Kidney glomerular epithelial cell (primary cell): ENCODE measurements around the gene STXBP5.
"Not testable (repeated sequence)": the region's sequence is repeated elsewhere in the genome, so short reads cannot be mapped to it uniquely, and the experiment has no call there.

Source experiments
- DNase-seq: peaks from one replicate; lab custom pipeline; 2025; lab: John Stamatoyannopoulos, UW

The STXBP5 gene

DNA sequence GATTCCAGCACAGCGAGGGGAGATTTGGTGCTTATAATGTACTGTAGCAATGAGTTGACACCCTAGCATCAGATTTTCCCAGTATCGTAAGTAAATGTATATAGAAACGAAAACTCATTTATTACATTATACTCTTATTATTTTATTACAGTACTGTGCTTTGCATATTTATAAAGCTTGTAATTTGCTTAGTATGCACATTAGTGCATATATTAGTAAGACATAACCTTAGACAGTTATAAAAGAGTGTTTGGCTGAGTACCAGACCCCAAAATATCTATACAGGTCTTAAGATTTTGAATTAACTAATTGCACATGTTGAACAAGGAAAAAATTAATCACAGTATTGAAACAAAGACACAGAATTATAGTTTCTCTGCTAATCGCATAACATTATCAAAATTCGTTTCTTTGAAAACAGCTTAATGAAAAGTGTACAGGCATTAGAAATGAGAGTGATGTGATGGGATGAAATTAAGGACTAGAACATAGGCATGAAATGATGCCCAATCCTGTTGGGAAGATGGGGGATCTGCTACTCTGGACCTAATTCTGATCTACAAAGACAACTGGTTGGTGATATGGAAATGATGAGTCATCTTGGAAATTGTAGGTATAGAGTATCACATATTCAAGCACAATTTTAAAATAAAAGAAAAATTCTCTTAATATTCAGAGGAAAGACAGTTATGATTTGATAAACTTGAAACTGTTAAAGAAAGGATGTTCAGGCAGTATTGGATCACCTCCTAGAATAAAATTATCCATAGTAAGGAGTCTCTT is 42.8 kb downstream of the STXBP5 start:
- no peak for DNase-seq

DNA sequence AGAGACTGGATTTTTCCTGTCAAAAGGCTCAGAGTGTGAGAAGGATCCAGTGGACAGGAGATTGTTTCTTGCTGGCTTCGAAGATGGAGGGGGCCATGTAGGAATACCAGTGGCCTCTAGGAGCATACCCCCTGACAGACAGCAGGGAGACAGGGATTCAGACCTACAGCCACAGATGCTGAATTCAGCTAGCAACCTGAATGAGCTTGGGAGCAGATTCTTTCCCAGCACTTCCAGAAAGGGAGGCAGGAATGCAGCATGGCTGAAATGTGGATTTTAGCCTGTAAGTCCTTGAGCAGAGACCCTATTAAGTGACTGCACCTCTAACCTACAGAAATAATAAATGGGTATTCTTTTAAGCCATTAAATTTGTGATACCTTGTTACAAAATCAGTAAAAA is 44.6 kb downstream of the STXBP5 start:
- DNase-seq = no peak

DNA sequence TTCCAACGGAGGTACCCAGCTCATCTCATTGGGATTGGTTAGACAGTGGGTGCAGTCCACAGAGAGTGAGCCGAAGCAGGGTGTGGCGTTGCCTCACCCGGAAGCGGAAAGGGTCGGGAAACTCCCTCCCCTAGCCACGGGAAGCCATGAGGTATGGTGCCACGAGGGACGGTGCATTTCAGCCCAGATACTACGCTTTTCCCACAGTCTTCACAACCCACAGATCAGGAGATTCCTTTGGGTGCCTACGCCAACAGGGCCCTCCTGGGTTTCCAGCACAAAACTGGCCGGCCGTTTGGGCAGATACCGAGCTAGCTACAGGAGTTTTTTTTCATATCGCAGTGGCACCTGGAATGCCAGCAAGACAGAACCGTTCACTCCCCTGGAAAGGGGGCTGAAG is 46.9 kb downstream of the STXBP5 start:
- DNase-seq = no peak

DNA sequence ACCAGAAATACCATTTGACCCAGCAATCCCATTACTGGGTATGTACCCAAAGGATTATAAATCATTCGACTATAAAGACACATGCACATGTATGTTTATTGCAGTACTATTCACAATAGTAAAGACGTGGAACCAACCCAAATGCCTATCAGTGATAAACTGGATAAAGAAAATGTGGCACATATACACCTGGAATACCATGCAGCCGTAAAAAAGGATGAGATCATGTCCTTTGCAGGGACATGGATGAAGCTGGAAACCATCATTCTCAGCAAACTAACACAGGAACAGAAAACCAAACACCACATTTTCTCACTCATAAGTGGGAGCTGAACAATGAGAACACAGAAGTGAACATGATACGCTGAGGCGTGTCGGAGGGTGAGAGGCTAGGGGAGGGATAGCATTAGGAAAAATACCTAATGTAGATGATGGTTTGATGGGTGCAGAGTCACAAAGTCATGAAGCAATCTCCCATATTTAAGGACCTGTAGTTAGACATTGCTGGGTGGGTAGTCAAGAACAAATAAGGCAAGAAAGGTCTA is 50.8 kb downstream of the STXBP5 start:
- DNase-seq = not testable (repeated sequence)

DNA sequence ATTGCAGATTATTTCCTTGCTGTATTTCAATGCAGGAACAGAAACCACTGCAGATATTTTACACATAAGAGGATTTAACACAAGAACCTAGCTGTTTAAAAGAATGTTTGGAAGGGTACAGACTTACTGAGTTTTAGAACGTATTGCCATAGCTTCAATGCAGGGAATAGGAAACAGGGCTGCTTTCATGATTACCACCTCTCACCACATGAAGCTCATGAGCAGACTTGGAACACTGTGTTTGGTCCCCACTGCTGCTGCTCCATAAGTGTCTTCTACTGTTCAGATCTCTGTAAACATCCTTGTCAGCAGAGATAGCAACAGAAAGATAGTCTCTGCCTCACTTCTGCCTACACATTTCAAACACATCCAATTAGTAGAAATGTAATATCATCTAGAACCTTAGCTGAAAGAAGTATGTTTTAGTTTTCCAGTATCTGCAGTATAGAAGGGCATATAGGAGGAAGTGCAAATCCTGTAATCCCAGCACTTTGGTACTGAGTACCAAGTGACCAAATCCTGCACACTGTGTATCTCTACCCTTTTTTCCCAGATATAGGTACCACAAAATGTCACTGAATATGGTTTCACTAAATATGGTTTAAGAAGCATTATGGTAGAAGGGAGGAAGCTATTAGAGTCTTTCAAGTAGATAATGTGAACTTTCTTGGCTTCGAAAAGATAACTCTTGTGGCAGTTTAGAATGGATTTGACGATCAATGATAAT is 51.9 kb downstream of the STXBP5 start:
- no peak for DNase-seq

DNA sequence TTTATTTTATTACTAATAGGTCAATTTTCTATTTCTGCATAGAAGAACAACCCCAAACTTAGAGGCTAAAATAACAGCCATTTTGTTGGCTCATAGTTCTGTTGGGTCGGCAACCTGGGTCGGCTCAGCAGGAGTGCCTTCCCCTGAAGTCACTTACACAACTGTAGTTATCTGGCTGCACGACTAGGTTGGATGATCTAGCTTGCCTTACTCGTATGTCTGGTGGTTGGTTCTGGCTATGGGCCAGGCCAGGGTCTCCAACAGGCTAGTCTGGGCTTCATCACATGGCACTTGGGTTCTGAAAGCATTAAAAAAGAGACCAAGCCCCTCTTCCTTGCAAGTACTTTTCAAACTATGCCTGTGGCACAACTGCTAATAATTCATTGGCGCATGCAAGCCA is 53.5 kb downstream of the STXBP5 start:
- no peak for DNase-seq

DNA sequence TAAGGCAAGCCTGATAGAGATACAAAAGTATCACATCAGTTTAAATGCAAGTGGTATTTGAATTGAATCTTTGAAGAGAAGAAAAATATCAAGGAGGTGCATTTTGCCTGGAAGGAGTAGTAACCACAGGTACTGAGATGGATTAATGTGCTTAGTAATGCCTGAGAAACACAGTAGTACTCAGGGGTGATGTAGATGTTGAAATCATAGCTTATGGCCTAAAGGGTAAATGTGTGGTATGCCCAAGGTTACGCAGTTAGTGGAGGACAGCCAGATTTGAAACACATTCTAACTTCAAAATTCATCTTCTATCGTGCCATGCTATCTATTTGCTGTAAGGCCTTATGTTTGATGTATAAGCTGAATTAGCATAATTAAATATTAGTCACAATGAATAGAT is 55.9 kb downstream of the STXBP5 start:
- DNase-seq = no peak

DNA sequence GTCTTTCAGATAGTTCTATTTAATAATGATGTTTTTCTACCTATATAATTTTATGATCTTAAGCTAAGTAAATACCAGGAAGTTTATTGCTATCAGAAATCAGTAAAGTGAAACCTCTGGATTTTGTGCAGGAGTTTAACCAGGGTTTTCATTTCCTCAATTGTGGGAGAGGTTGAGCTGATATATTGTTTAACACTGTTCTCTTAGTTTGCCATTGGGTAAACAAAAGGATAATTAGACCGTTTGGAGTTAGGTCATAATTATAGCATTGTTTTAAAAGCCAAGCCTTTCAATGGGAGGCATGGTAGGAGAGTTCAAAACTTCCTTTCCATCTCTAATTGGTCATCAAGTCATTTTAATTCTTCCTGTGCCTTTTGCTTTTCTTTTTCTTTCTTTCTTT is 58.7 kb downstream of the STXBP5 start:
- DNase-seq = no peak

DNA sequence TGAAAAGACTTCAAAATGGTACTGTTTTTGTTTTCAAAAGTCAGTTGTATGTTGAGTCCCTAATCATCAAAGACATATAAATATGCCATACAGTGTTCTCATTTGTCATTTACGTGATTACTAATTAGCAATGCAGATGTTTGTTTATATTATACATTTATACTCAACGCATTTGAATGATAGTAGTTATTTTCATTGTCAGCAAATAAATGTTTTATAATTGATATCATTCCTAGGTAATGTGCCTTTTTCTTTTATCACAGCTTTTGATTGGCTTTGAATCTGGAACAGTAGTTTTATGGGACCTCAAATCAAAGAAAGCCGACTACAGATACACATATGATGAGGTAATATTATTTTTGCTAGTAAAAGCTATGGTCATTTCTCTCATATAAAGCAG is 62.6 kb downstream of the STXBP5 start:
- DNase-seq = no peak

DNA sequence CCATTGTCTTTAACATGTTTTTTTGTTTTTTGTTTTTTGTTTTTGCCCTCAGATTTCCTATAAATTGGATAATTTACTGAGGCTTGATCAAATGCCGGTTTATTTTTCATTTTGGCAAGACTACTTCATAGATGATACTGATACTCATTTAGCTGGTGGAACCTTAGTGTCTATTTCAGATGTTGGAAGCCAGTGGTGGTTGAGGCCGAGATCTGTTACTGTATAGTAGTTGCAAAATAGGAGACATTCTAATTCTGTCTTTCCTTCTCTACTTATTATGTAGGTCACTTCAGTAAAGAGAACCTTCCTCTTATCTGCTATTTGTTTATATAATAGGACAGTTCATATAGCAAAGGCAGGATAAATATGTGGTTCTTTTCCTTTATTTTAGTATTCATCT is 63.4 kb downstream of the STXBP5 start:
- DNase-seq = no peak

DNA sequence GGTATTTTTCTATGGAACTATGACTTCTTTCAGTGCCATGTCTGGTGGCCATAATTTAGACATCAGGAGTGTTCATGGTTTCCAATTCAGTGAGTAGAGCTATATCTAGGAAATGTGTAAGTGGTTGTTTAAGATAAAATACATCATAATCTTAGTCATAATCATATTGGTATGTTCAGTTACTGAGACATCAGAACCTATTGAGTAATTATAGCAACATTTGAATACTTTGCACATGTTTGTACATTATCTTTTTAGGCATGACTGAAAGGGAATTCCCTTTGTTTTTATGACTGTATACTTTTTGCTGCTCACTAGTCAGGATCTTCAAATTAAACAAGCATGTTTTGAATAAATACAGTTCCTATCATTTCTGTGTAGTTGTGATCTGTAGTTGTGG is 64.0 kb downstream of the STXBP5 start:
- DNase-seq = no peak

DNA sequence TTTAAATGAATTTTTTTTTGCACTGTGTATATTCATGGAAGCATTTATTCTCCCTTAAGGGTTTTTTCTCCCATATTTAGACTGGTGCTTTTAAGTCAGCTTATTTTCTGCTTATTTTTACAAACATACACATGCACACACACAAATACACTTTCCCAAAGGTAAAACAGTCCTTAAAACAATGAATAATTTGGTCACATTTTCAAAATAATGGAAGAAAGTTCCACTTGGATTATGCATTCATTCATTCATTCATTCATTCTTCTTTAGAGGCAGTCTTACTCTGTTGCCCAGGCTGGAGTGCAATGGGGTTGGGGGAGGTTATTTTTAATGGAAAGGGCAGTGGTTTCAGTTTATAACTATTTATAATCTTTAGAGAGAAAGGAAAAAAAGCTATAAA is 69.8 kb downstream of the STXBP5 start:
- no peak for DNase-seq

DNA sequence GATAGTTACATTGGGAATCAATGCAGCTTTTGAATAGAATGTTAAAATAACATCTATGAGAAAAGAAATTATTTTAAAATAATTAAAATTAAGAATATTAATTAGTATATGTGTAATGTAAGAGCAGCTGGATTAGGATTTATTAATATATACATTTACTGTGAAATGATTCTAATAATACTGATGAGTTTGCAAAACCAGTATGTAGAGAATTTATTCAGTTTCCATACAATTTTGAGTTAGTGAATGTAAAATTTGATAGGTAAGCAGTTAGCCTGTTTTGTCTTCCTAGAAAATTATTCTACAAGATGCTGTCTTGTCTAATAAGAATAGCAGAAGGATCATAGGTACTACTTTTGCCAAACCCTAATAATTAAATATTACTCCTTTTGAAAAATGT is 70.6 kb downstream of the STXBP5 start:
- DNase-seq = no peak

DNA sequence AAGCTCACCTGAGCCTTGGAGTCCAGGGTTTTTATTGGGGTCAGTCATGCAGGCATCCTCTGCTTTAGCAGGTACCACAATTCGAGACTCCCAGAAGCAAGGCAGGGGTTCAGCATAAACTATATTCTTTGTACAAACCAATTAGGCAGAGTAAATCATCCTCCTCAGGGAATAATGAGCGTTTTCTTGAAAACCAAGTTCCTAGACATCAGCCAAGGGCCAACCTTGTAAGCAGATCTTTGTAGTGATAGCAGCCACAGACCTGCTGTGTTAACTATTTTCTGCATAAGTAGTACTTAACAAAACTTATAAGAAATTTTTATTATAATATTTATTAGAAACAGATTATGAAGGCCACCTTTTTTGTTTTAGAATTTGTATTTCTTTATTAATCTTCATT is 74.7 kb downstream of the STXBP5 start:
- no peak for DNase-seq

DNA sequence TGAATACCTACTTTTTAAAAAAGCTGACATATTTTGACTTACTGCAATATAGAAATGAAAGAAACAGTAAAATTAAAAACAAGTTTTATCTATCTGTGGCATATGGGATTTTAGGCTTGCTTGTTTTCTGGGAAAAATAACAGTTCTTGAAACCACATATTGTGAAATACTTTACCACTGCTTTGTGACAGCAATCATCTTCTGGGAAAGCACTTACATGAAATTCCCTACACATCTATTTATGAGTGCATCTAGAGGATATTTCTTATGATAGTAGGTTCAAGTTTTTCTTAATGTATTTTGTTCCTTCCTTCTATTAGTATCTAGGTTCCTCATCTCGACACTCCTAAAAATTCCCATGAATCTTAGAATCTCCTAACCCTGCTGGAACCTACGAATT is 75.2 kb downstream of the STXBP5 start:
- DNase-seq = no peak

DNA sequence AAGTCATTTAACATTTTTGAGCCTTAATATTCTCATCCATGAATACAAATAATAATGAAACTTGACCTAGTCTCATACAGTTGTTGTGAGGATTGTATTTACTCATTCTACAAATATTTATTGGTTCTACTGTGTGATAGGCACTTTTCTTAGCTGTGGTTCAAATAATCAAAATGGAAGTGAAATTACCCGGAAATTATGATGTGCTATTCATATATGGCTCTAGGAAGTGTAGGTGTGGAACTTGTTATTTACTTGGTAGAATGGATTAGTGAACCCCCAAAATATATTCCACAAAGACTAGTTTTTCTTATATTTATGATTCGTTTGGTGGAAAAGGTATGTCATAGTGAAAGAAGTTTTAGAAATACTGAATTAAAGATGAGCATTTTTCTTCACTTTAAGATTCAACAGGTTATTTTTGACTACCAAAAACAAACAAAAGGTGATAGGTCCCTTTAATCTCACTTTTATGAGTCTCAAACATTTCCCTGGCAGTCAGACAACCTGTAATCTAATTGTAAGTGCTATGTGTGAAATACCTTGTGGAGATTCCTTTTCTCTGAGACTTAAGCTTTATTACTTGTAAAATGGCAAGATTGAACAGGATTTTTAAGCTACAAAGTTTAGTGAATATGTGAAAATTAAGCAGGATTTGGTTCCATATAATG is 77.8 kb downstream of the STXBP5 start:
- DNase-seq = no peak

DNA sequence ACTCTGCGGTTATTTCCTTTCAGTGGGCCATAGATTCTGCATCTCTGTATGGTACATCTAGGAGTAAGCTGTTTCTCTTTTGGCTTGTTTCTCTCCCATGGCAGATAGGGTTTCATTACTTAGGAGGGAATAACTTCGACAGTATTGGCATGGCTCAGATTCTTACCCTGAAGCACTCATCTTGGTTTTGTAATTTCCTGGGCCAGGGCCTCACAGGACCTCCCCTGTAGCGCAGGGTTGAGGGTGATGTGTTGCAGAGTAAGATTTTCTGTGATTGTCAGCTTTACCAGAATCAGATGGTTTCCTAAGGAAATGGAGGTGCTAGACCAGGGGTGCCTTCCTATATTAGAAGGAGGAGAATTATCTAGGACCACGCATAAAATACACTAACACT is 78.3 kb downstream of the STXBP5 start:
- DNase-seq = no peak

DNA sequence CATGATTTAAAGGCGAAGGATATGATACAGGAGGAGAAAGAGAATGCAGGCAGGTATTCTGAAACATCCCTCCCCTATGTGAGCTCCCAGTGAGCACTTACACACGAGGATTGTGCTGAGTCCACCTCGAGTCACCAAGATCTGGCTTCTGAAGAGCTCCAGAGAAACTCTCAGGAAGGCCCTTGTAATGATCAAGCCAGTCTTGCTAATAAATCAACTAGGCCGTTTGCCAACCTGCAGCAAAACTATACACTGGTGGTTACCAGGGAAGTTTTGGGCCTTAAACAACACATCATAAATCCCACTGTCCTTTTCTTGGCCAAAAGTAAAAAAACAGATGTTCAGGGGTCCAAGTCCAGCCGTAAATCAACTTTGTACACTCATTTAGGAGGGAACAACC is 79.2 kb downstream of the STXBP5 start:
- no peak for DNase-seq

DNA sequence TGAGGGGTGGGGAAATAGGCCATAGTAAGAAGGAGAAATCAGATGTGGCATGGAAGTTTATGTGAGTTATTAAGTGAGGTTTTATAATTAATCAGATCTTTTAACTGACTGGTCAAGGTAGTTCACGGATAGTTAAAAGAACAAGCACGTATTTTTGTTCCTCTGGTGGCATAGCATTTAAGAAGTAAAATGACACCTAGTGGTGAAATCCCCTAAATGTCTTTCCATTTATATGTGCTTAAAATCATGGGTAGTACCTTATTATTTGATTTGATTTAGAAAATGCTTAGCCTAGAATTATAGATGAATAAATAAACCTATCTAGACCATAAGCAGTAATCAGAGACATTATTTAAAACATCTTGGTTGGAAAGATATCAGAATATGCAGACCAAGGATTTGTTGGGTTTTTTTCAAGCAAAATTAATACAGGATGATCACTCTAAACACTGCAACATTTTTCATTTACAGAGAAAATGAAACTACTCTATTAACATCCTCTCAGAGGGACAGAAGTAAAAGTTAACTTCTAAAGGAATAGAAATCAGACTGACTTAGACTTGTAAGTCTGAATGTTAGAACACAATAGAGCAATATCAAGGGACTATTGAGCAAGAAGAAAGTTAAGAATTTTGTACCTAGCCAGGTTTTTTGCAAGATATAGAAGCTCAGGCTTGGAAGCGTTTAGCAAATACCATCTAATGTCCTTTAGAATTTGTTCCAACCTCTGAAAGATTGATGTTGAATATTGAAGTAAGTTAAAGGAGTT is 81.1 kb downstream of the STXBP5 start:
- peak; percentile 44 for DNase-seq

DNA sequence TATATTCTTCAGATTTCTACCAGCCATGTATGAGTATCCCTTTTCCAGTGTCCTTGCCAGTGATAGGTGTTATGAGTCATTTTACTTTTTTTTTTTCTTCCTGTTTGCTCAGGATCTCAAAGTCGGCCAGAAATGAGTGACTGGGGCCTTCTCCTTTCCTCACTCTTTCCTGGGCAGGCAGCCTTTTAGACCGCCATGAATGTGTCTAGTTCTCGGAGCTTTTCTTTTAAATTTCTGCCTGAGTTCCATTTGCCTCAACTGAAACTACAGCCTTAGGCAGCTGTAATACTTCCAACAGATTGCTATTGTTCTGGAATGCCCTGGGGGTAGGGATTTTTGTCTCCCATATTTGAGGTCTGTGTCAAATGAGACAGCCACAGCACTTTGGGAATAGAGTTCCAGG is 83.7 kb downstream of the STXBP5 start:
- peak; percentile 23 for DNase-seq

DNA sequence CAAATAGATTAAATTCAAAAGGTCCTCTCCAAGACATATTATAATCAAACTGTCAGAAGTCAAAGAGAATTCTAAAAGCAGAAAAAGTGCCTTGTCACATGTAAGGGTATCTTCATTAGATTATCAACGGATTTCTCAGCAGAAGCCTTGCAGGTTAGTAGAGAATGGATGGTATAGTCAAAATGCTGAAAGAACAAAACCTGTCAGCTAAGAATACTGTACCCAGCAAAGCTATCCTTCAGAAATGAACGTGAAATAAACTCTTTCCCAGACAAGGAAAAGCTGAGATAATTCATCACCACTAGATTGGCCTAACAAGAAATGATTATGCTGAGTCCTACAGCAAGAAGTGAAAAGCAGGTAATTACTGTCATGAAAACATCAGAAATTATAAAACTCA is 92.9 kb downstream of the STXBP5 start:
- no peak for DNase-seq

DNA sequence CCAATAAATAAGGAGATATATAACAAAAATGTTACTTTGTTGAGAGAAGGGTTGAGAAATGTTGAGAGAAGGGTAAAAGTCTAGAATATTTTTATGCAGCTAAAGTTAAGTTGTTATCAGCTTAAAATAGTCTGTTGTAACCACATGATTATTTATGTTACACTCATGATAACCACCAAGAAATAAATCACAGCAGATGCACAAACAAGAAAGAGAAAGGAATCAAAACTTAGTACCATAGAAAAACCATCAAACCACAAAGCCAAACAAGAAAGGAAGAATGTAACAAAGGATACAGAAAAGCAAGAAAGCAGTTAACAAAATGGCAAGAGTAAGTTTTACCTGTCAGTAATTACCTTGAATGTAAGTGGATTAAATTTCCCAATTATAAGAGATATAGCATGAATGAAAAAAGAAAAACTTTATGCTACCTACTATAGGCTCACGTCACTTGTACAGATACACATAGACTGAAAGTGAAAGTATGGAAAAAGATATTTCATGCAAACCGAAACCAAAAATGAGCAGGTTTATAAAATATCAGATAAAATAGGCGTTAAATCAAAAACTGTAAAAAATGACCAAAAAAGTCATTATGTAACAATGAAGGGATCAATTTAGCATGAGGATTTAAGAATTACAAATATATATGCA is 93.6 kb downstream of the STXBP5 start:
- DNase-seq = no peak
